ENCODE data around the gene GSTT2B.
"Not testable (repeated sequence)": the region's sequence is repeated elsewhere in the genome, so short reads cannot be mapped to it uniquely, and the experiment has no call there.

GSTT2B gene

DNA sequence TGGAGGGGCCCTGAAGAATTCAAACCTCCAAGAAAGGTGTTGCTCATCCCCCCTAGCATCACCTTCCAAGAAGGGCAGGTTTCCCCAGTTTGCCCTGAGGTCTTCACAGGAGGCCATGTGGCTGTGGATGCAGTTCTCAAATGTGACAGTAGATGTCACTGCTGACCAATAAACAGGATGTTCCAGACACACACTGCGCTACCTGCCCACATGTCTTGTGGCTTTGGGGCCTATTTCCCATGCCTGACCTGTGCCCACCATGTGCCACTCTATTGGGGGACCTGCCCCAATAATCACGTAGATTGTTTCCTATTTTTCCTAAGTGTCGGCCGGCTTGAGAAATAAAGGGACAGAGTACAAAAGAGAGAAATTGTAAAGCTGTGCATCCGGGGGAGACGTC, 23.4 kb upstream of the GSTT2B start:
- DNase-seq: no peak
- Histone ChIP-seq H3K27me3 (replicated peaks) (no peaks in the 10 kb centered on the region), H3K36me3 (replicated peaks) (no peaks in the 10 kb centered on the region), H3K27ac (no peak overlapping the region), H3K4me3 (ENCODE audit: low read depth, low read length) (no peak overlapping the region)
- peak; percentile 78 for TF ChIP-seq CTCF (IDR thresholded peaks at IDR 0.05; ENCODE audit: low read depth, low read length, missing control alignments)
- in situ Hi-C loops (cut with HindIII; ENCODE audit: low pct_ligation_motif_present, low sequenced_read_pairs): no loop called here

DNA sequence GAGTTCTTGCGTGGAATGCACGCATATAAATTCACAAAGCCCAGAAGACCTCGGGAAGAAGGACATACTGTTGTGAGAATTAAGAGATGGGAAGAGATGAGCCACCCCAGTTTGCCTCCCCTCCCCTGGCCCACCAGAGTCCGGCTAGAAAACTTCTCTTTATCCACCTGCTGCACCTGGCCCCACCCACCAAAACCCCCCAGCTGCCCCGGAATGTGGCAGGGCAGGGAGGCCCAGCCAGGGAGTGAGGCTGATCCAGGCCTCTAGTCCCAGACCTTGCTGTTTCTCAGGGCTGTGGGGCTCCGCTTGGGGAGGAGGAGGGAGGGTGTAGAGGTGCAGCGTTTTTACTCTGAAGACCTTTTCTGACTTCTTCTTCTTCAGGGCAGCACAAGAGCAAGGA, 19.6 kb upstream of the GSTT2B start:
- in situ Hi-C loops (cut with HindIII; ENCODE audit: low pct_ligation_motif_present, low sequenced_read_pairs); DNase-seq; H3K36me3 ChIP-seq (replicated peaks); H3K27ac ChIP-seq; H3K27me3 ChIP-seq (replicated peaks): not testable (repeated sequence)
- H3K4me3 ChIP-seq (ENCODE audit: low read depth, low read length): peak overlapping the region; percentile 36

DNA sequence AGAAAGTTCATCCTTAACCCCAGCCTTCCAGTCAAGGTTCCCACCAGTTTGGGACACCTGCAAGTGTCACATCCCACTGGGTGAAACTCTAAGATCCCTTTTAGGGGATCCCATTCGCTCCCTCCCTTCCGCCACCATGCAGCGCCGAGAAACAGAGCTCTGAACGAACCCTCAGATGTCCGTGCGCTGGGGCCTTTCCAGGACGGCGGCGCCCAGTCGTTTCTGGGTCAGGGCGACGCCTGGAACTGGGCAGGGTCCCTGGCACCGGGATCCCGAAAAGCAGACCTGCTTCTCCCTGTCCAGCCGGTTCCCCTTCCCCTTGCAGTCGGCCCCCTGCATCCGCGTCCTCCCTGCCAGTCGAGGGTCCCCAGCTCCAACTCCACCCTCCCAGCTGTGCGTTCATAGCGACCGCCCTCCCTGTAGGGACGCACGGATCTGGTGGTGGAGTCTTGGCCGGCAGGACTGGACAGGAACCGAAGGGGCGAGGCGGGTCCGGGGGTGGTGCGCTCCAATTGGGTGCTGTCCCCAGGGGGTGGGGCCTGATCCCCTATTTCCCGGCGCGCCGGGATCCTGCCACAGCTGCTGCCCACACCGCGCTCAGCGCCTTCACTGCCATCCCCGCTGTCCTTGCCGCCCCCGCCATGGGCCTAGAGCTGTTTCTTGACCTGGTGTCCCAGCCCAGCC, 18.7 kb upstream of the GSTT2B start, which contains the start of gene GSTT2:
Gene GSTT2, plus strand, starts transcription at position 578 of the 684 bp plus-strand sequence.
- in situ Hi-C loops (cut with HindIII; ENCODE audit: low pct_ligation_motif_present, low sequenced_read_pairs); H3K27ac ChIP-seq; H3K27me3 ChIP-seq (replicated peaks); DNase-seq; H3K36me3 ChIP-seq (replicated peaks): not testable (repeated sequence)
- peak within 1 kb of the TSS; percentile 36 for H3K4me3 ChIP-seq (ENCODE audit: low read depth, low read length)

DNA sequence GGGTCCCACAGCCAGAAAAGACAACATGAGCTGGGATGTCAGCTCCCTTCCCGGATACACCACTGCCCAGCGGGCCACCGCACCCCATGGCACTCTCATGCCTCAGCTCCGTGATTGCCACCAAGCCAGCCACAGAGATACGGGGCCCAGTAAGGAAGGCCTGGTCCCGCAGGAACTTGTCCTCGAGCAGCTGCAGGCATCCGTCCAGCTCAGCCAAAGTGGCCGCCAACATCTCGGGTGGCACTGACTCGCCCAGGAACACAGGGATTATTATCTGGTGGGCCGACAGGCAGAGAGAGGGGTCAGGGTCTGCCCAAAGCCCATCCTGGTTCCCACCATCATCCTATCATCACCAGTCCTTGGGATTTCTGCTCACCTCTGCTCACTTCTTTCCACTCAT, 16.3 kb upstream of the GSTT2B start:
- DNase-seq; H3K4me3 ChIP-seq (ENCODE audit: low read depth, low read length); H3K27ac ChIP-seq; H3K27me3 ChIP-seq (replicated peaks); H3K36me3 ChIP-seq (replicated peaks); in situ Hi-C loops (cut with HindIII; ENCODE audit: low pct_ligation_motif_present, low sequenced_read_pairs): not testable (repeated sequence)

GRCh38 chr22:23974836-23975352, 13.9 kb upstream of the GSTT2B start:
- DNase-seq; H3K27me3 ChIP-seq (replicated peaks); H3K27ac ChIP-seq; H3K4me3 ChIP-seq (ENCODE audit: low read depth, low read length); in situ Hi-C loops (cut with HindIII; ENCODE audit: low pct_ligation_motif_present, low sequenced_read_pairs): not testable (repeated sequence)
- H3K36me3 ChIP-seq (replicated peaks): peaks cover 19% of the 10 kb centered on the region

- H3K4me3 ChIP-seq (ENCODE audit: low read depth, low read length); DNase-seq; H3K27me3 ChIP-seq (replicated peaks); in situ Hi-C loops (cut with HindIII; ENCODE audit: low pct_ligation_motif_present, low sequenced_read_pairs); H3K27ac ChIP-seq: not testable (repeated sequence)
- peaks cover 19% of the 10 kb centered on the region for H3K36me3 ChIP-seq (replicated peaks)
Observed at GRCh38 chr22:23974345-23974744, 13.3 kb upstream of the GSTT2B start, which contains the start of gene DDT. TSS of gene DDT (minus strand) at chr22:23974441. CDS start at chr22:23974414, 27 bp downstream.

DNA sequence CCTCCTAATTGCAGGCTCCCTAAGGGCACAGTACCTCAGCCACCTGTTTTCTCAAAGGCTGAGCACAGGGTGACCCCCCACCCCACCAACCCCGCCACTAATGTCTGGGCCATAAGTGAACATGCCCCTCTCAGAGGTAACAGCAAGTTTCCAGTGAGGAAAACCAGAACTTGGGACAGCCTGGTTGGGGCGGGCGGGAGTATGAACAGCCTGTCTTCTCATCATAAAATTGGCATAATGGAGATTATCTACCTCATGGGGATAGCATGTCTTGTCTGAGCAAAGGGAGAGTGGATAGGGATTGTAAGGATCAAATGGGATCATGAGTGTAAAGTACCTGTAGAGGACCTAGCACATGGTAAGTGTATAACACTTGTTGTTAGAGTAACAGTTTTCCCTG, 10.9 kb upstream of the GSTT2B start:
- H3K4me3 ChIP-seq (ENCODE audit: low read depth, low read length); in situ Hi-C loops (cut with HindIII; ENCODE audit: low pct_ligation_motif_present, low sequenced_read_pairs); H3K27ac ChIP-seq; DNase-seq; H3K27me3 ChIP-seq (replicated peaks): not testable (repeated sequence)
- H3K36me3 ChIP-seq (replicated peaks): peaks cover 19% of the 10 kb centered on the region

- in situ Hi-C loops (cut with HindIII; ENCODE audit: low pct_ligation_motif_present, low sequenced_read_pairs): no loop called here
- Histone ChIP-seq H3K36me3 (replicated peaks) (peaks cover 19% of the 10 kb centered on the region), H3K27me3 (replicated peaks) (no peaks in the 10 kb centered on the region), H3K4me3 (ENCODE audit: low read depth, low read length) (no peak overlapping the region), H3K27ac (no peak overlapping the region)
- no peak for TF ChIP-seq CTCF (IDR thresholded peaks at IDR 0.05; ENCODE audit: low read depth, low read length, missing control alignments)
- no peak for DNase-seq
Observed at GRCh38 chr22:23970816-23971486, 10.0 kb upstream of the GSTT2B start.
